Eye (tissue), 1 donor: ENCODE results near the gene ZHX3.
"Not testable (repeated sequence)": the region's sequence is repeated elsewhere in the genome, so short reads cannot be mapped to it uniquely, and the experiment has no call there.

Source experiments
- DNase-seq: peaks from one replicate; pipeline ENCODE4 v3.0.0-alpha.2; 2015

The ZHX3 gene

GRCh38 chr20:41331731-41332130, 14.2 kb upstream of the ZHX3 start:
- no peak for DNase-seq

- no peak for DNase-seq
These were observed 13.4 kb upstream of the ZHX3 start for GRCh38 chr20:41330941-41331340.

- no peak for DNase-seq
These were observed 12.8 kb upstream of the ZHX3 start for GRCh38 chr20:41330343-41330720.

GRCh38 chr20:41329435-41330342, 12.2 kb upstream of the ZHX3 start:
- DNase-seq, result peak; percentile 59

GRCh38 chr20:41327178-41327577, 9.6 kb upstream of the ZHX3 start:
- DNase-seq, result no peak

GRCh38 chr20:41320976-41321375, 3.4 kb upstream of the ZHX3 start:
- no peak for DNase-seq

- no peak for DNase-seq
These were observed 2.9 kb upstream of the ZHX3 start for GRCh38 chr20:41320441-41320840.

- DNase-seq, result no peak
These were observed 729 bp upstream of the ZHX3 start for GRCh38 chr20:41318271-41318649.

- peak; percentile 88 for DNase-seq
These were observed 657 bp downstream of the ZHX3 start for GRCh38 chr20:41316602-41317545.

- DNase-seq, result no peak
These were observed 1.5 kb downstream of the ZHX3 start for GRCh38 chr20:41316051-41316450.

- no peak for DNase-seq
These were observed 3.1 kb downstream of the ZHX3 start for GRCh38 chr20:41314386-41314785.

GRCh38 chr20:41312009-41312408, 5.5 kb downstream of the ZHX3 start:
- not testable (repeated sequence) for DNase-seq

GRCh38 chr20:41309817-41310216, 7.7 kb downstream of the ZHX3 start:
- DNase-seq, result no peak

- no peak for DNase-seq
These were observed 8.7 kb downstream of the ZHX3 start for GRCh38 chr20:41308726-41309413.

GRCh38 chr20:41308290-41308711, 9.2 kb downstream of the ZHX3 start:
- DNase-seq, result no peak

GRCh38 chr20:41307021-41307420, 10.5 kb downstream of the ZHX3 start:
- DNase-seq, result no peak

- no peak for DNase-seq
These were observed 11.3 kb downstream of the ZHX3 start for GRCh38 chr20:41306061-41306727.

GRCh38 chr20:41304424-41305079, 13.0 kb downstream of the ZHX3 start:
- DNase-seq, result no peak

- DNase-seq, result peak; percentile 49
These were observed 13.5 kb downstream of the ZHX3 start for GRCh38 chr20:41304002-41304401.

GRCh38 chr20:41300886-41301285, 16.6 kb downstream of the ZHX3 start:
- no peak for DNase-seq

- no peak for DNase-seq
These were observed 17.1 kb downstream of the ZHX3 start for GRCh38 chr20:41300383-41300782.

GRCh38 chr20:41299899-41300298, 17.6 kb downstream of the ZHX3 start:
- DNase-seq, result no peak
